ENCODE measurements around the gene CISTR.

The CISTR gene

GRCh38 chr12:53761306-53761705, 9.5 kb upstream of the CISTR start:
- DNase-seq: no peak

- DNase-seq: no peak
Observed at GRCh38 chr12:53759261-53759660, 7.5 kb upstream of the CISTR start.

GRCh38 chr12:53758730-53759103, 6.9 kb upstream of the CISTR start:
- no peak for DNase-seq

GRCh38 chr12:53758081-53758729, 6.4 kb upstream of the CISTR start:
- no peak for DNase-seq

- DNase-seq: peak; percentile 46
Observed at GRCh38 chr12:53757101-53757770, 5.5 kb upstream of the CISTR start.

- DNase-seq: no peak
Observed at GRCh38 chr12:53756300-53757100, 4.7 kb upstream of the CISTR start.

GRCh38 chr12:53755893-53756292, 4.1 kb upstream of the CISTR start:
- no peak for DNase-seq

GRCh38 chr12:53755451-53755891, 3.7 kb upstream of the CISTR start:
- DNase-seq: no peak

- DNase-seq: no peak
Observed at GRCh38 chr12:53754633-53755264, 3.0 kb upstream of the CISTR start.

GRCh38 chr12:53754188-53754585, 2.4 kb upstream of the CISTR start:
- no peak for DNase-seq

GRCh38 chr12:53752621-53753020, 842 bp upstream of the CISTR start:
- DNase-seq: no peak

GRCh38 chr12:53752192-53752601, 418 bp upstream of the CISTR start:
- no peak for DNase-seq

- DNase-seq: no peak
Observed at GRCh38 chr12:53750812-53751335, 905 bp downstream of the CISTR start.

- DNase-seq: no peak
Observed at GRCh38 chr12:53749986-53750811, 1.6 kb downstream of the CISTR start.

GRCh38 chr12:53748072-53748840, 3.5 kb downstream of the CISTR start:
- no peak for DNase-seq

GRCh38 chr12:53747095-53747494, 4.7 kb downstream of the CISTR start:
- DNase-seq: no peak

- peak; percentile 73 for DNase-seq
Observed at GRCh38 chr12:53746592-53747092, 5.1 kb downstream of the CISTR start.

- no peak for DNase-seq
Observed at GRCh38 chr12:53744751-53745150, 7.0 kb downstream of the CISTR start.

GRCh38 chr12:53744130-53744441, 7.7 kb downstream of the CISTR start:
- DNase-seq: no peak

- DNase-seq: peak; percentile 42
Observed at GRCh38 chr12:53743266-53744129, 8.3 kb downstream of the CISTR start.

GRCh38 chr12:53740130-53740491, 11.7 kb downstream of the CISTR start:
- no peak for DNase-seq
